Raji (cell line): ENCODE measurements around the gene MKI67.

ENCODE experiments used
- POLR2A ChIP-seq: IDR thresholded peaks from 2 replicates; pipeline ENCODE4 v1.6.1; 2011; ENCODE audit warnings: low read depth, low read length, control low read depth; ENCODE audit not compliant: insufficient read depth

MKI67 gene

GRCh38 chr10:128101901-128102300 is 24.3 kb downstream of the MKI67 start:
- no peak for TF ChIP-seq POLR2A

DNA sequence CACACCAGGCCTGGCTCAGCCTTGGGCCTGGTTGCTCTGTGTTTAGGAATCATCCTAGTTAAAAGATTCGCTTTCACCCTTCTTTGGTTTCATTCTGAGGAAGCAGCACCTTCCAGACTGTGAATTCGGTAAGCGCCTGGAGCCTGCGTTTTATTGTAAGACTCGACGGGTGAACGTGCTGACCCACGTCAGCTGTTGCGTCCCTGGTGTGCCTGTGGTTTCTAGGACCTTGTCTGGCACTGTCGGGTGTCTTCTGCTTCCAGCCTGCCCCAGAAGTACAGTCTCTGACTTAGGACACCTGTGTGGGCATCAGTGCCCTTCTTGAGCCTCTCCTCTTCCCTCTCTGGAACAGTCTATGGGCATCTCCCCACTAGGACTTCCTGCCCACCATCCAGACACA is 26.3 kb downstream of the MKI67 start:
- no peak for TF ChIP-seq POLR2A

GRCh38 chr10:128098631-128099030 is 27.6 kb downstream of the MKI67 start:
- TF ChIP-seq POLR2A, result no peak

- TF ChIP-seq POLR2A, result no peak
These were observed 28.4 kb downstream of the MKI67 start for GRCh38 chr10:128097783-128098182.

- TF ChIP-seq POLR2A, result no peak
These were observed 29.6 kb downstream of the MKI67 start for GRCh38 chr10:128096486-128097199.

GRCh38 chr10:128095753-128096469 is 30.3 kb downstream of the MKI67 start:
- TF ChIP-seq POLR2A, result no peak

GRCh38 chr10:128095027-128095752 is 31.0 kb downstream of the MKI67 start:
- no peak for TF ChIP-seq POLR2A

DNA sequence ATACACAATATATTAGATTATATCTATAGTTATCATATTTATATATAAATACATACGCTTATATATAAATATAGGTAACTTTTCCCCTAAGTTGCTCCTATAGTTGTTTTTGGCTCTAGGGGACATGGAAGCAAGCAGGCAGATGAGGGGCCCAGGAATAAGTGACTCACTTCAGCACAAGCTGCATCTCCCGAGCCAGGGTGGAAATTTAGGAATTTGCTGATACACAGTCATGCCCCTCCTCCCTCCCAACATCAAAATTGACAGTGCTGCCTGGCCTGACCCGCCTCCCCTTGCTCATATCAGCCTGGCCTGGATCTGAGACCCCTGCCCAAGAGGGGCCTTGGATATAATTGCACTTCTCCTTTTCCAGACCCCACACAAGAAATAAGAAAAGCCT is 33.8 kb downstream of the MKI67 start:
- no peak for TF ChIP-seq POLR2A

DNA sequence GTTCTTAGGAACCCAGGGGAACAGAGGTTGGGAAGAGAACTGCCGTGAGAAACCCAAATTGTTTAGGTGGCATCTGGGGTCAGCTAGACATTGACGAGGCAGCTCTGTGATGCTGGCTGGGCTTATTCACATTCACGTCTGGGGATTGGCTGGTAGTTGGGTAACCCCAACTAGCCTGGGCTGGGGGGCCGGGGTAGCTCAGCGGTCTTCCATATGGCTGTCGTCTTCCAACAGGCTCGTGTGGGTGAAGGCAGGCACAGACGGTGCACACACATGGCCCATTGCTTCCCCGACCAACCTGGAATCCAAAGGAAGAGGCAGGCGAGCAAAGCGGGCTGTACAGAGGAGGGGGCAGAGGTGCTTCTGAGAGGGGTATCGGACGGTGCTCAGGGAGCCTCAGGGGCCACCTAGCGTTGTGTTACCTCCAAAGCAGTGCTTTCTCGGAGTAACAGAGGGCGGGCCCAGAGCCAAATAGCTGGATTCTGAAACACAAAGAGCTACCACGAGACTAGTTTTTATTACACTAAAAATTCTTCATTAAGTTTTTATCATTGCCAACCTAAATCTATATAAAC is 34.5 kb downstream of the MKI67 start:
- no peak for TF ChIP-seq POLR2A

DNA sequence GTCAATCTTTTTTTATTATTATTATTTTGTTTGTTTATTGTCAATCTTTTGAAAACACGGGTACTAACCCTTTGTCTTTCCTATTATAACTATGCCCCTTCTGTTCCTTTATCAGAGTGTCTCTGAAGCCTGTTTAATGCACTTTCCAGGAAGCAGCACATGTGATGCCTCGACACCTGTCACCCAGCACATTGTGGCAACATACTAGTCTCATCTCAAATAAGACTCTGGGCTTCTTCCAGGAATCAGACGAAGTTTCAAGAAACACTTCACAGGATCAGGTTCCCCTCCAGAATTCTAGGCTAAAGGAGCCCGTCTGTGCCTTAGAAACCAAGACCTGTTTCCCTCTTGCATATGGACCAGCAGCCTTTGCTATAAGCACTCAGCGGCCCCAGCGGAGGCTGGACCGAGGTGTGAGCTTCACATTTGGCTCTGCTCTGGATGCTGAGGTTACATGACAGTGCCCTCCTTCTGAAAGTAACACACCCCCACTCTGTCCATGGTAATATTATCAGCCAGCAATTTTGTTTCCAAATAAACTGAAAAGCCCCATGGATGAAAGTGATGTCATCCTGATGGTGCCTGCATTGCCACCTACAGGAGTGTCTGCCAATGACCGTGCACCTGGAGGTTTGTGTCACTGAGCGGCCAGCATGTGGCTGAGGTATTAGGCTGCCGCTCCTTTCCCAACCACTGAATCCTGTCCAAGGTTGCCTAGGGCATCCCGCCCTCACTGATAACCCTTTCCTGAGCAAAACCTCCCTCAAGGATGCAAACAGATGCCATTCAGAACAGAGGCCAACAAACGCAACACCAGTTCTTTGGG is 38.1 kb downstream of the MKI67 start:
- TF ChIP-seq POLR2A, result no peak

DNA sequence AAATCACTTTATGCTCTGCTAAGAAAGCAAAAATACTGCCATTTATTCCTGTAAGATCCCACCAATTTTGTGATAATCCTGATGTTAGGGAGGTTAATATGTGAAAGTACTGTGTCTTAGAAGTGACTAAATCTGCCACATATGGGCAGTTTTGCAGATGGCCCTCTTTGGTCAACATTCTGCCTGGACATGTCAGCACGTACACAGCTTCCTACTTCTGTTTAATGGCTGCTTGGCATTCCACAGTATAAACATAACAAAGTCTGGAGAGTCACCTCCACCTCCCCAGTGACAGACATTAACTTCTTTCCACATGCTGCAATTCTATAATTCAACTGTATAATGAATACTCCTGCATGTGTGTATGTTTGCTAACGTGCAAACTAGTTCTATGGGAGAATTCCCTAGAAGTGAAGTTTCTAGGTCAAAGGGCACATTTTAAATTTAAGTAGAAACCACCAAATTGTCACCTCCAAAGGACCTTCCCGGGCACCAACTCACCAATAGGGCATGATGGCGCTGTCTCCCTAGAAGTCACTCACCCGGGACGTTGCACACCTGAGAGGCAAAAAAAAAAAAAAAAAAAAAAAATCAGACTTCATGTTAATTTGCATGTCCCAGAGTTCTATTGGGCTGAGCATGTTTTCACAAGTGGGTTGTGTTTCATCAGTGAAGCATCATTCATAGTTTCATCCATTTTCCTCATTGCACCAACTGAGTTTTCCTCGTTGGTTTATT is 38.9 kb downstream of the MKI67 start:
- TF ChIP-seq POLR2A, result no peak

DNA sequence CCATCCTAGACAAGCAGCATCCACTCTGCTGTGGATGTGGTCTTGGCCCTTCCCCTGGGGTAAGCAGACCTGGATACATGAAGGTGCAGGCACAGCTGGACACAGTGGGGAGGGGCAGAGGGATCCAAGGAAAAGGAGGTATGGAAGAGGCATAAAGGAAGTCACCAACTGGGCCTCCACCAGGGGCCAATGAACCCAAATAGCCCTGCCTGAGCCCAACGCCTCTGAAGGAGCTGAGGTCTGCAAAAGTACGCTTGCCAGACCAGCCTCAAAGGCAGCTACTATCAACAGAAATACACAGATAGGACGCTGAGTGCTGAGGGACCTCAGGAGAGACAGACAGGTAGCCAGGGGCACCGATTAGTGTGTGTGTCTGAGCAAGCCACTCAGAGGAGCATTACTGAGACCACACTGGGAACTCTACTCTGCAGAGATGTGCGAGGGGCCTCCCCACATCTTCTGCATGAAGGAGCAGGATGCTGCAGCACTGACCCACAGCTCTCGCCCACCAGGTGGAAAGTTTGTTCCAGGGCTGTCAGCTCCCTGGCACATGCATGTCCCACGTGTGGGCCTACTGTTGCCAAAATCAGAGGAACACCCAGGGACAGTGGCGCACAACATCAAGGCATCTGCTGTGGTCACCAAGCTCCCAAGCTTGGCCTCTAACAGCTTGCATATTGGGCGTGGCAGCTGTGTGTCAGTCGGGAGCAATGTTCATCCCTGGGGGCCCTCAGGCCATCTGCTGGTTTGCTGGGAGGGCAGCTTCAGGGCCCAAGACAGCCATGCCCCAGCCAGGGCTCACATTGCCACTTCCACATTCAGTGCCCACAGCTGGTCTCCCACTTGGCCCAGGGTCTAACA is 40.0 kb downstream of the MKI67 start:
- TF ChIP-seq POLR2A, result no peak

DNA sequence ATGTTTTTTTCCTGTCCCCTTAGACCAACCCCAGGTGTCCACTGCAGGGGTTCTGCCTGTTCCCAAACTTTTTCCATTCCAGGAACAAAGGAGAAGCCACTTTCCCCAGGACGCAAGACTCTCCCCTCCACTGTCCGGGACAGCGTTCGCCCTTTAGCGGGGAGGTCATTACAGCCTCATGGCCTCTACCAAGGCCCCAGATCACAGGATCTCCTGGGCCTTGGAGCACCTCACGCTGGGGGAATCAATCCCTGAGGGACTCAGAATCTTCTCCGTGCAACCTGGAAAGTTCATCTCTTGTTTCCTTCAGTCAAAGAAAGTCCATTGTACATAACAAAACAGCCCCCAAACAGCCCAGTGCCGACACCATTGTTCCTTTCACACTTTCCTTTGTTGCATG is 41.2 kb downstream of the MKI67 start:
- no peak for TF ChIP-seq POLR2A

DNA sequence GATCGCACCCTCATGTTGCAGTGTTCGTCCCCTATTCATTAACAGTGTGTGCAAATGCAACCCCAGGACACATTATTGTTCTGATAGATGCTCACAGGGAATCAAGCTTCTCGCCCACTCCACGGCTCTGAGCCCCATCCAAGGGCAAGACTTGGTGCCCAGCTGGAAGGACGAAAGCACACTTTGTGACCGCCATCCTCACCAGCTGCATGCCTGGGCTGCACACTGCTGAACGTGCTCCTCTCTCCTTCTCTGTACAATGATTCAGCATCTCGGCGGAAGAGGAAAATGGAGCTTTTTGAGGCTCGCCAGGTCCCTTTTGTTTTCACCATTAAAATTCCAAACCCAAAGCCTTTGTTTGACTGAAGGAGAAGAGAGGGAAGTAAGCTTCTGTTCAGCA is 41.9 kb downstream of the MKI67 start:
- TF ChIP-seq POLR2A, result no peak
